ENCODE data around the gene ZFYVE27.

DNA sequence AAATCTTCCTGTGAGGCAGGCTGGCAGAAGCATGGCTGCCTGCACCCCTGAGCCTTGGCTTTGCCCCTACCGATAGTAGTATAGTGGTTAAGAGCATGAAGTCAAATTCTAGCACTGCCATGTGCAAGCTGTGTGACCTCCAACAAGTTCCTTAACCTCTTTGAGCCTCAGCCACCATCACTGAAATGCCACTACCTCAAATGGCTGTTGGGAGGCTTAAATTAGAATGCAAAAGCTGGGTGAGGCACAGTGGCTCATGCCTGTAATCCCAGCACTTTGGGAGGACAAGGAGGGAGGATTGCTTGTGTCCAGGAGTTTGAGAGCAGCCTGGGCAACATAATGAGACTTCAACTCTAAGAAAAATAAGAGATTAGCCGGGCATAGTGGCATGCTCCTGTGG lies 26.5 kb downstream of the ZFYVE27 start:
- TF ChIP-seq POLR2AphosphoS5 (IDR thresholded peaks at IDR 0.05) (no peak), POLR2A (IDR thresholded peaks at IDR 0.05) (no peak)
